ENCODE data around the gene TAOK1. TPM values are rescaled to one million over a fixed set of nuclear protein-coding genes. Genes with fewer than 3 reads are reported as not detected.

Gene TAOK1
- total RNA-seq, 1 donor from 2014 or later: 100 TPM

- DNase-seq (ENCODE audit: low read depth): peak; percentile 11
- Mint-ChIP-seq H3K9me3 (ENCODE audit: unreplicated experiment) (no peaks in the 10 kb centered on the region), H3K4me3 (ENCODE audit: unreplicated experiment) (peak overlapping the region; percentile 93), H3K27me3 (ENCODE audit: low read depth, unreplicated experiment) (no peaks in the 10 kb centered on the region), H3K27ac (ENCODE audit: unreplicated experiment) (no peak overlapping the region), H3K36me3 (ENCODE audit: low read depth, unreplicated experiment) (no peaks in the 10 kb centered on the region), H3K4me1 (ENCODE audit: low read depth, unreplicated experiment) (peaks cover 21% of the 10 kb centered on the region)
- Histone ChIP-seq H4K20me1 (ENCODE audit: insufficient read depth, low read length) (peaks cover 51% of the 10 kb centered on the region), H3K27me3 (ENCODE audit: insufficient read depth, low read length) (no peaks in the 10 kb centered on the region), H3K4me1 (ENCODE audit: insufficient read depth, low read length) (peaks cover 72% of the 10 kb centered on the region), H2AFZ (ENCODE audit: low read depth, low read length) (peak overlapping the region; percentile 67), H3K4me2 (ENCODE audit: low read length) (peak overlapping the region; percentile 88), H3K79me2 (ENCODE audit: insufficient read depth, low read length) (peaks cover 52% of the 10 kb centered on the region), H3K9ac (ENCODE audit: low read length) (peak overlapping the region; percentile 79), H3K36me3 (ENCODE audit: insufficient read depth, low read length) (no peaks in the 10 kb centered on the region), H3K9me3 (ENCODE audit: insufficient read depth, low read depth, low read length) (no peaks in the 10 kb centered on the region), H3K27ac (ENCODE audit: low read depth, low read length) (peak overlapping the region; percentile 25), H3K4me3 (ENCODE audit: insufficient read depth, low read depth, low read length) (peak overlapping the region; percentile 81)
- no peak for TF ChIP-seq EZH2 (IDR thresholded peaks at IDR 0.05; ENCODE audit: insufficient read depth, low read length)
- TF ChIP-seq CTCF (IDR thresholded peaks at IDR 0.05; ENCODE audit: insufficient read depth, low read depth, low read length): no peak
- no peak for FAIRE-seq
Measured at GRCh38 chr17:29588562-29589411, 198.6 kb downstream of the TAOK1 start.

- DNase-seq (ENCODE audit: low read depth) (peak; percentile 57), FAIRE-seq (no peak)
- Histone ChIP-seq H3K79me2 (ENCODE audit: insufficient read depth, low read length) (peaks cover 43% of the 10 kb centered on the region), H3K9me3 (ENCODE audit: insufficient read depth, low read depth, low read length) (no peaks in the 10 kb centered on the region), H3K4me1 (ENCODE audit: insufficient read depth, low read length) (peaks cover 66% of the 10 kb centered on the region), H3K4me3 (ENCODE audit: insufficient read depth, low read depth, low read length) (peak within 1 kb of the TSS; percentile 81), H3K9ac (ENCODE audit: low read length) (peak within 1 kb of the TSS; percentile 79), H3K27me3 (ENCODE audit: insufficient read depth, low read length) (no peaks in the 10 kb centered on the region), H2AFZ (ENCODE audit: low read depth, low read length) (peak within 1 kb of the TSS; percentile 84), H4K20me1 (ENCODE audit: insufficient read depth, low read length) (peaks cover 51% of the 10 kb centered on the region), H3K36me3 (ENCODE audit: insufficient read depth, low read length) (no peaks in the 10 kb centered on the region), H3K4me2 (ENCODE audit: low read length) (peak within 1 kb of the TSS; percentile 91), H3K27ac (ENCODE audit: low read depth, low read length) (peak within 1 kb of the TSS; percentile 60)
- Mint-ChIP-seq H3K27me3 (ENCODE audit: low read depth, unreplicated experiment) (no peaks in the 10 kb centered on the region), H3K36me3 (ENCODE audit: low read depth, unreplicated experiment) (no peaks in the 10 kb centered on the region), H3K4me3 (ENCODE audit: unreplicated experiment) (peak within 1 kb of the TSS; percentile 93), H3K4me1 (ENCODE audit: low read depth, unreplicated experiment) (peaks cover 13% of the 10 kb centered on the region), H3K9me3 (ENCODE audit: unreplicated experiment) (no peaks in the 10 kb centered on the region), H3K27ac (ENCODE audit: unreplicated experiment) (peak within 1 kb of the TSS; percentile 81)
- TF ChIP-seq EZH2 (IDR thresholded peaks at IDR 0.05; ENCODE audit: insufficient read depth, low read length) (no peak), CTCF (IDR thresholded peaks at IDR 0.05; ENCODE audit: insufficient read depth, low read depth, low read length) (no peak)
Measured at GRCh38 chr17:29589524-29590410, 199.6 kb downstream of the TAOK1 start, which contains the start of gene GIT1. Gene GIT1, minus strand, starts transcription at chr17:29589648. Its CDS starts 270 bp downstream, at chr17:29589378.

Measured in astrocyte (in vitro differentiated cells and primary cell).